Ishikawa (cell line): ENCODE data around the gene TRIL.

Source experiments
- EP300 ChIP-seq: IDR thresholded peaks from 2 replicates; pipeline ENCODE4 v1.6.1; 2012; ENCODE audit warnings: borderline replicate concordance
- MAX ChIP-seq: IDR thresholded peaks from 2 replicates; pipeline ENCODE4 v1.6.1; 2012
- REST ChIP-seq: IDR thresholded peaks from 2 replicates; pipeline ENCODE4 v1.6.1; 2012; ENCODE audit warnings: low read depth, mild to moderate bottlenecking
- ZBTB7A ChIP-seq: IDR thresholded peaks from 2 replicates; pipeline ENCODE4 v1.6.1; 2012; ENCODE audit warnings: low read depth

GRCh38 chr7:28919510-28919909, 38.6 kb downstream of the TRIL start:
- TF ChIP-seq EP300 = no peak
- TF ChIP-seq ZBTB7A = no peak
- TF ChIP-seq REST = no peak
- no peak for TF ChIP-seq MAX
